ENCODE results near the gene EBF4. TPM values are rescaled to one million over a fixed set of nuclear protein-coding genes. Genes with fewer than 3 reads are reported as not detected.

The EBF4 gene
- total RNA-seq, 1 donor from 2014 or later: 2.0 TPM

Other genes starting within 250 kb of the EBF4 start
- 328 and 356 TPM in 2 replicates for gene SNRPB, start 222.0 kb upstream of the EBF4 start, total RNA-seq
- gene ZNF343, start 183.9 kb upstream of the EBF4 start, total RNA-seq: 9.0 and 16.3 TPM in 2 replicates
- gene TMC2, start 156.2 kb upstream of the EBF4 start, total RNA-seq: not detected in 2 replicates
- 240 and 241 TPM in 2 replicates for gene NOP56, start 40.1 kb upstream of the EBF4 start, total RNA-seq
- 121 and 141 TPM in 2 replicates for gene IDH3B, start 28.6 kb upstream of the EBF4 start, total RNA-seq
- gene CPXM1, start 107.8 kb downstream of the EBF4 start, total RNA-seq: 0.26 and 0.74 TPM in 2 replicates
- gene C20orf141, start 122.2 kb downstream of the EBF4 start, total RNA-seq: not detected in 2 replicates
- not detected in 2 replicates for gene TMEM239, start 123.6 kb downstream of the EBF4 start, total RNA-seq
- gene PCED1A, start 147.9 kb downstream of the EBF4 start, total RNA-seq: 10.9 and 18.5 TPM in 2 replicates
- gene VPS16, start 148.0 kb downstream of the EBF4 start, total RNA-seq: 43.8 and 56.1 TPM in 2 replicates
- 27.5 and 29.1 TPM in 2 replicates for gene PTPRA, start 180.7 kb downstream of the EBF4 start, total RNA-seq

Measured in pulmonary artery endothelial cell (primary cell).